SK-N-SH (cell line): ENCODE data around the gene CLEC4A. TPM values are rescaled to one million over a fixed set of nuclear protein-coding genes. Genes with fewer than 3 reads are reported as not detected.
A peak's percentile ranks its signal among the peaks of the same experiment; 100 is the strongest.
"Not testable (repeated sequence)": the region's sequence is repeated elsewhere in the genome, so short reads cannot be mapped to it uniquely, and the experiment has no call there.

Source experiments
- CTCF ChIA-PET: fragments of 300-600, 350-600 bp; formaldehyde crosslinking; extraction: SDS; loops from one replicate; lab custom pipeline; 2021; lab: Yijun Ruan, JAX
- POLR2A ChIA-PET: fragments of 350-600 bp; sonication (Branson Sonifier 250); formaldehyde crosslinking; extraction: SDS; loops from one replicate; lab custom pipeline; 2020; ENCODE audit warnings: antibody characterized with exemption, inconsistent platforms; lab: Yijun Ruan, JAX
- DNase-seq: peaks from one replicate; pipeline ENCODE4 v3.0.0; 2012
- H2AFZ ChIP-seq: fragments of 200-600 bp; sonication (generic); 2 replicates; pipeline ENCODE4 v1.8.1; 2016; ENCODE audit warnings: antibody characterized with exemption, mild to moderate bottlenecking, low read depth
- H3F3A ChIP-seq: fragments of 200-600 bp; sonication (generic); replicated peaks from 2 replicates; pipeline ENCODE3; 2016; ENCODE audit warnings: antibody characterized with exemption, mild to moderate bottlenecking; ENCODE audit not compliant: insufficient read depth
- H3K27ac ChIP-seq, 2 experiments: fragments of 200-500 bp in 1 of 2; fragments of 200-600 bp in 1 of 2; sonication (Bioruptor generic) in 1 of 2; sonication (generic), shearing (Covaris generic) in 1 of 2; 2 replicates each; pipeline versions ENCODE4 v1.5.1 to v1.6.1; 2014 to 2016; ENCODE audit warnings: low read depth in 2 of 2, inconsistent platforms in 1 of 2, low read length in 1 of 2, mild to moderate bottlenecking in 1 of 2, mixed read lengths in 1 of 2
- H3K27me3 ChIP-seq: fragments of 200-600 bp; sonication (generic), shearing (Covaris generic); 2 replicates; pipeline ENCODE4 v1.6.1; 2016; ENCODE audit warnings: mixed run types; ENCODE audit not compliant: insufficient read depth
- H3K36me3 ChIP-seq, 2 experiments: fragments of 200-500 bp in 1 of 2; fragments of 200-600 bp in 1 of 2; sonication (Bioruptor generic) in 1 of 2; sonication (generic) in 1 of 2; replicated peaks in 1 of 2; 2 replicates each; pipeline versions ENCODE3 to v1.5.1; 2014 to 2016; ENCODE audit warnings: low read length in 1 of 2, mild to moderate bottlenecking in 1 of 2; ENCODE audit not compliant: insufficient read depth in 2 of 2, control insufficient read depth in 1 of 2
- H3K4me1 ChIP-seq, 2 experiments: fragments of 200-500 bp in 1 of 2; fragments of 200-600 bp in 1 of 2; sonication (Bioruptor generic) in 1 of 2; sonication (generic), shearing (Covaris generic) in 1 of 2; 2 replicates each; pipeline versions ENCODE4 v1.5.1 to v1.6.1; 2014 to 2016; ENCODE audit warnings: low read depth in 1 of 2, low read length in 1 of 2, mixed run types in 1 of 2; ENCODE audit not compliant: insufficient read depth in 2 of 2, control insufficient read depth in 1 of 2
- H3K4me2 ChIP-seq: fragments of 200-600 bp; sonication (generic), shearing (Covaris generic); 2 replicates; pipeline ENCODE4 v1.6.1; 2017; ENCODE audit warnings: mixed run types
- H3K4me3 ChIP-seq, 2 experiments: fragments of 200-500 bp in 1 of 2; fragments of 200-600 bp in 1 of 2; sonication (Bioruptor generic) in 1 of 2; sonication (generic), shearing (Covaris generic) in 1 of 2; 2 replicates each; pipeline versions ENCODE4 v1.5.1 to v1.8.1; 2014 to 2016; ENCODE audit warnings: low read depth in 2 of 2, inconsistent platforms in 1 of 2, low read length in 1 of 2, mild to moderate bottlenecking in 1 of 2, mixed read lengths in 1 of 2, moderate library complexity in 1 of 2
- H3K79me2 ChIP-seq: fragments of 200-600 bp; sonication (generic); 2 replicates; pipeline ENCODE4 v1.8.1; 2017; ENCODE audit warnings: mild to moderate bottlenecking; ENCODE audit not compliant: insufficient read depth
- H3K9ac ChIP-seq: fragments of 200-600 bp; sonication (generic); 2 replicates; pipeline ENCODE4 v1.6.1; 2017; ENCODE audit warnings: mixed run types
- H3K9me2 ChIP-seq: fragments of 200-600 bp; sonication (generic); 2 replicates; pipeline ENCODE4 v1.6.1; 2017; ENCODE audit warnings: mixed run types
- H3K9me3 ChIP-seq: fragments of 200-600 bp; sonication (generic); 2 replicates; pipeline ENCODE4 v1.6.1; 2017; ENCODE audit warnings: mixed run types, mild to moderate bottlenecking, moderate library complexity
- H4K20me1 ChIP-seq: fragments of 200-600 bp; sonication (generic); 2 replicates; pipeline ENCODE4 v1.6.1; 2017; ENCODE audit warnings: mild to moderate bottlenecking, mixed run types; ENCODE audit not compliant: insufficient read depth
- WGBS: methylation state at CpG from one replicate; pipeline ENCODE4 v1.1.6; 2017; ENCODE audit warnings: low lambda C conversion rate; 5-methylcytosine and 5-hydroxymethylcytosine counted together
- polyA plus RNA-seq, 3 experiments: library from polyadenylated mRNA; depleted of rRNA; stranded (reverse); fragments of >200 nt; gene quantifications; 2 replicates each; pipeline ENCODE4 v1.2.3, GENCODE V29; 2012
- TF ChIP-seq, protein P1 (sequence below): fragments of 200-600 bp; sonication (generic); IDR thresholded peaks from 2 replicates; pipeline ENCODE4 v1.6.1; 2017; ENCODE audit warnings: antibody characterized with exemption, mild to moderate bottlenecking, moderate library complexity

Gene CLEC4A
- polyA plus RNA-seq, 1 of the 3 experiments (the other 2 are of a cell fraction), result 0.44 TPM

DNA sequence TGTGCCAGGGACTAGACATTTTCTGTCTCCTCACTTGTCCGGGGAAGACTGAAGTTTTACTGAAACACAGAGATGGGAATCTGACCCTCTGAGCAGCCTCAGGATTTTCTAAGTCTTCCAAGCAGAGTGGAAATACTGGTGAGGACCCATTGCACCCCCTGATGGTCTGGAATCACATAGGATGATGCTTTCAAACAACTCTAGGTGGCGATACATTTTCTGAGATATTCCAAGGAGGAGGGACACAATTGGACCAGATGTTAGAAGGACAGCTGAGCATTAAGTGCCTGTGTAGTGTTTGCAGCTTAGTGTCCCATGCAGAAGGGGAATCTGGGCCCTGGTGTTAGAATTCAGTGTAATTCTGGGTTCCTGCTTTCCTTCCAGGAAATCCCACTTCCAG is 64.7 kb downstream of the CLEC4A start:
- H3K4me1 ChIP-seq, POLR2A ChIA-PET, H3K9me2 ChIP-seq, H3K4me3 ChIP-seq, H3F3A ChIP-seq, H2AFZ ChIP-seq, H3K27ac ChIP-seq, H3K9ac ChIP-seq, H3K36me3 ChIP-seq, H3K79me2 ChIP-seq, H3K4me2 ChIP-seq, CTCF ChIA-PET, H3K27me3 ChIP-seq, H3K9me3 ChIP-seq, DNase-seq, H4K20me1 ChIP-seq: not testable (repeated sequence)
- TF ChIP-seq, protein P1, sequence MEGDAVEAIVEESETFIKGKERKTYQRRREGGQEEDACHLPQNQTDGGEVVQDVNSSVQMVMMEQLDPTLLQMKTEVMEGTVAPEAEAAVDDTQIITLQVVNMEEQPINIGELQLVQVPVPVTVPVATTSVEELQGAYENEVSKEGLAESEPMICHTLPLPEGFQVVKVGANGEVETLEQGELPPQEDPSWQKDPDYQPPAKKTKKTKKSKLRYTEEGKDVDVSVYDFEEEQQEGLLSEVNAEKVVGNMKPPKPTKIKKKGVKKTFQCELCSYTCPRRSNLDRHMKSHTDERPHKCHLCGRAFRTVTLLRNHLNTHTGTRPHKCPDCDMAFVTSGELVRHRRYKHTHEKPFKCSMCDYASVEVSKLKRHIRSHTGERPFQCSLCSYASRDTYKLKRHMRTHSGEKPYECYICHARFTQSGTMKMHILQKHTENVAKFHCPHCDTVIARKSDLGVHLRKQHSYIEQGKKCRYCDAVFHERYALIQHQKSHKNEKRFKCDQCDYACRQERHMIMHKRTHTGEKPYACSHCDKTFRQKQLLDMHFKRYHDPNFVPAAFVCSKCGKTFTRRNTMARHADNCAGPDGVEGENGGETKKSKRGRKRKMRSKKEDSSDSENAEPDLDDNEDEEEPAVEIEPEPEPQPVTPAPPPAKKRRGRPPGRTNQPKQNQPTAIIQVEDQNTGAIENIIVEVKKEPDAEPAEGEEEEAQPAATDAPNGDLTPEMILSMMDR, result peak; percentile 23; the same call in 1 of the 2 replicates
- 63% methylated on average over 2 of the region's 2 CpGs for WGBS

Other genes with a start within 250 kb of the CLEC4A start
- 26.6 and 35.7 TPM in 2 replicates for gene SLC2A3, start 187.4 kb upstream of the CLEC4A start, polyA plus RNA-seq (2012; rRNA removed)
- 3.0 and 3.4 TPM in 2 replicates for gene FOXJ2, start 90.9 kb upstream of the CLEC4A start, polyA plus RNA-seq (2012; rRNA removed)
- gene C3AR1, start 57.3 kb upstream of the CLEC4A start, polyA plus RNA-seq (2012; rRNA removed), result 1.4 and 1.6 TPM in 2 replicates
- 28.6 and 34.0 TPM in 2 replicates for gene NECAP1, start 41.3 kb upstream of the CLEC4A start, polyA plus RNA-seq (2012; rRNA removed)
- not detected in 2 replicates for gene ZNF705A, start 33.4 kb downstream of the CLEC4A start, polyA plus RNA-seq (2012; rRNA removed)
- gene FAM90A1, start 104.0 kb downstream of the CLEC4A start, polyA plus RNA-seq (2012; rRNA removed), result not detected in 2 replicates